ENCODE data around the gene HRH1. TPM values are rescaled to one million over a fixed set of nuclear protein-coding genes. Genes with fewer than 3 reads are reported as not detected.

The HRH1 gene
- total RNA-seq, 1 experiment from 2014 or later: 7.0 TPM

- H3K36me3 ChIP-seq (ENCODE audit: control insufficient read depth in 1 of 2, insufficient read depth in 2 of 2, low read length in 2 of 2): no peaks in the 10 kb centered on the region
- intact Hi-C loops (cut with micrococcal nuclease): loop anchor here (1.0 to 5.0 kb wide), 3 partner anchors 41 to 70 kb away; no protein-coding TSS in a partner anchor
- no TSS peak for BruUV-seq (replicated peaks)
- peak overlapping the region; percentile 93 for H3K27ac ChIP-seq (ENCODE audit: low read depth, low read length)
- H3K4me3 ChIP-seq (replicated peaks in 1 of 2; ENCODE audit: low read depth in 1 of 2, low read length in 2 of 2): peak overlapping the region; percentile 55 to 59
- DNase-seq (ENCODE audit: low read depth, low spot score) (no peak), ATAC-seq (no peak)
- no peaks in the 10 kb centered on the region for H3K9me2 ChIP-seq (ENCODE audit: insufficient read depth)
- H4K20me1 ChIP-seq (ENCODE audit: insufficient read depth): no peaks in the 10 kb centered on the region
- H3K79me2 ChIP-seq (ENCODE audit: insufficient read depth, low read length): no peaks in the 10 kb centered on the region
- H3K27me3 ChIP-seq (ENCODE audit: insufficient read depth, low read length): no peaks in the 10 kb centered on the region
- H3K4me2 ChIP-seq (ENCODE audit: low read length): peak overlapping the region; percentile 76
- H3K9ac ChIP-seq (ENCODE audit: low read length): peak overlapping the region; percentile 61
- ChIA-PET CTCF (interaction anchor here (1.3 to 2.3 kb wide), 3 partner anchors 17 to 197 kb away, joined by 5 to 8 read pairs (median 5); no protein-coding TSS in a partner anchor), RAD21 (ENCODE audit: low non-redundant PET in 1 of 2, low total read pairs in 2 of 2, uncharacterized antibody in 2 of 2, unreplicated experiment in 2 of 2) (no interaction called here), POLR2A (interaction anchor here (0.9 to 1.1 kb wide), 2 partner anchors 18 to 42 kb away, joined by 3 to 4 read pairs; no protein-coding TSS in a partner anchor)
- peaks cover 37 to 60% of the 10 kb centered on the region in 2 experiments for H3K4me1 ChIP-seq (ENCODE audit: control insufficient read depth in 1 of 2, insufficient read depth in 2 of 2, low read length in 2 of 2)
- no peak overlapping the region for H2AFZ ChIP-seq (ENCODE audit: low read depth, low read length, poor library complexity, severe bottlenecking)
- TF ChIP-seq ELF1 (IDR thresholded peaks at IDR 0.05; ENCODE audit: borderline replicate concordance, low read depth) (no peak), RAD21 (IDR thresholded peaks at IDR 0.05; ENCODE audit: low read depth) (no peak), EGR1 (IDR thresholded peaks at IDR 0.05; ENCODE audit: low read depth) (no peak), ZBTB33 (IDR thresholded peaks at IDR 0.05; ENCODE audit: extremely low read depth, insufficient replicate concordance, low read length) (no peak), ATF3 (IDR thresholded peaks at IDR 0.05) (no peak), EZH2 (IDR thresholded peaks at IDR 0.05) (no peak), FOSL1 (IDR thresholded peaks at IDR 0.05; ENCODE audit: low read depth) (no peak), POLR2AphosphoS5 (IDR thresholded peaks at IDR 0.05; ENCODE audit: low read depth, low read length) (peak; percentile 90)
- no peaks in the 10 kb centered on the region for H3K9me3 ChIP-seq (ENCODE audit: control insufficient read depth in 1 of 2, insufficient read depth in 1 of 2, low read depth in 1 of 2, low read length in 2 of 2)
Measured at GRCh38 chr3:11137627-11137959, 16.7 kb upstream of the HRH1 start.

Data from HCT116 (cell line).